SK-N-SH (cell line): ENCODE data around the gene GRM7.

Experiments used
- EZH2phosphoT487 ChIP-seq: fragments of 200-600 bp; sonication (generic); IDR thresholded peaks from 2 replicates; pipeline ENCODE4 v1.6.1; 2017; ENCODE audit warnings: low read depth, mixed run types, mild to moderate bottlenecking, antibody characterized with exemption, moderate library complexity, borderline replicate concordance
- GABPA ChIP-seq: IDR thresholded peaks from 2 replicates; pipeline ENCODE4 v1.4.0; 2012; ENCODE audit warnings: low read depth, mild to moderate bottlenecking
- NRF1 ChIP-seq: IDR thresholded peaks from 2 replicates; pipeline ENCODE4 v1.6.1; 2012; ENCODE audit warnings: low read depth, mild to moderate bottlenecking, low read length
- POLR2AphosphoS5 ChIP-seq: IDR thresholded peaks from 2 replicates; pipeline ENCODE4 v1.6.1; 2012; ENCODE audit warnings: low read depth, low read length
- YY1 ChIP-seq: IDR thresholded peaks from 2 replicates; pipeline ENCODE4 v1.4.0; 2012; ENCODE audit warnings: low read depth, mild to moderate bottlenecking
- TF ChIP-seq, protein P1 (sequence below): IDR thresholded peaks from 2 replicates; pipeline ENCODE4 v1.6.1; 2012; ENCODE audit warnings: mild to moderate bottlenecking, low read depth, low read length, moderate library complexity

GRCh38 chr3:7205962-7206361, 345.0 kb downstream of the GRM7 start:
- TF ChIP-seq EZH2phosphoT487 = no peak
- no peak for TF ChIP-seq NRF1
- TF ChIP-seq POLR2AphosphoS5 = no peak
- no peak for TF ChIP-seq GABPA
- TF ChIP-seq, protein P1, sequence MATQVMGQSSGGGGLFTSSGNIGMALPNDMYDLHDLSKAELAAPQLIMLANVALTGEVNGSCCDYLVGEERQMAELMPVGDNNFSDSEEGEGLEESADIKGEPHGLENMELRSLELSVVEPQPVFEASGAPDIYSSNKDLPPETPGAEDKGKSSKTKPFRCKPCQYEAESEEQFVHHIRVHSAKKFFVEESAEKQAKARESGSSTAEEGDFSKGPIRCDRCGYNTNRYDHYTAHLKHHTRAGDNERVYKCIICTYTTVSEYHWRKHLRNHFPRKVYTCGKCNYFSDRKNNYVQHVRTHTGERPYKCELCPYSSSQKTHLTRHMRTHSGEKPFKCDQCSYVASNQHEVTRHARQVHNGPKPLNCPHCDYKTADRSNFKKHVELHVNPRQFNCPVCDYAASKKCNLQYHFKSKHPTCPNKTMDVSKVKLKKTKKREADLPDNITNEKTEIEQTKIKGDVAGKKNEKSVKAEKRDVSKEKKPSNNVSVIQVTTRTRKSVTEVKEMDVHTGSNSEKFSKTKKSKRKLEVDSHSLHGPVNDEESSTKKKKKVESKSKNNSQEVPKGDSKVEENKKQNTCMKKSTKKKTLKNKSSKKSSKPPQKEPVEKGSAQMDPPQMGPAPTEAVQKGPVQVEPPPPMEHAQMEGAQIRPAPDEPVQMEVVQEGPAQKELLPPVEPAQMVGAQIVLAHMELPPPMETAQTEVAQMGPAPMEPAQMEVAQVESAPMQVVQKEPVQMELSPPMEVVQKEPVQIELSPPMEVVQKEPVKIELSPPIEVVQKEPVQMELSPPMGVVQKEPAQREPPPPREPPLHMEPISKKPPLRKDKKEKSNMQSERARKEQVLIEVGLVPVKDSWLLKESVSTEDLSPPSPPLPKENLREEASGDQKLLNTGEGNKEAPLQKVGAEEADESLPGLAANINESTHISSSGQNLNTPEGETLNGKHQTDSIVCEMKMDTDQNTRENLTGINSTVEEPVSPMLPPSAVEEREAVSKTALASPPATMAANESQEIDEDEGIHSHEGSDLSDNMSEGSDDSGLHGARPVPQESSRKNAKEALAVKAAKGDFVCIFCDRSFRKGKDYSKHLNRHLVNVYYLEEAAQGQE = no peak
- TF ChIP-seq YY1 = no peak
